Endothelial cell of umbilical vein (primary cell): ENCODE measurements around the gene CAMK2B. TPM values are rescaled to one million over a fixed set of nuclear protein-coding genes. Genes with fewer than 3 reads are reported as not detected.

Source experiments
- BruUV-seq: library from RNA; stranded (reverse); fragments of 400-500 nt; replicated peaks from 2 replicates; lab custom pipeline; 2021; lab: Mats Ljungman, UMichigan
- CTCF ChIA-PET: fragments of 300-600, 350-600 bp; sonication (Branson Sonifier 250); formaldehyde crosslinking; loops from one replicate; lab custom pipeline; 2021; ENCODE audit warnings: antibody characterized with exemption, inconsistent platforms; lab: Charles Lee
- POLR2A ChIA-PET: fragments of 300-600, 350-600 bp; sonication (Branson Sonifier 250); formaldehyde crosslinking; loops from one replicate; lab custom pipeline; 2021; ENCODE audit warnings: antibody characterized with exemption, inconsistent platforms; lab: Charles Lee
- DNase-seq: peaks from one replicate; pipeline ENCODE4 v3.0.0-alpha.2; 2011; ENCODE audit warnings: low read depth, low spot score
- FAIRE-seq: peaks from 2 replicates; lab custom pipeline; 2011; peaks lifted over from hg19 to GRCh38; lab: Jason Lieb, UNC
- H2AFZ ChIP-seq: 2 replicates; pipeline ENCODE4 v1.6.0; 2012; ENCODE audit warnings: low read depth, low read length, control low read depth, inconsistent platforms
- H3K27ac ChIP-seq: 2 replicates; pipeline ENCODE4 v1.5.1; 2011; ENCODE audit warnings: low read depth, mild to moderate bottlenecking, control low read depth, low read length, moderate library complexity; ENCODE audit not compliant: insufficient read depth
- H3K27me3 ChIP-seq, 2 experiments: 2 replicates each; pipeline versions ENCODE4 v1.6.0 to v1.6.1; 2011; ENCODE audit warnings: low read length in 2 of 2, mixed read lengths in 1 of 2; ENCODE audit not compliant: control insufficient read depth in 2 of 2, insufficient read depth in 2 of 2
- H3K36me3 ChIP-seq, 2 experiments: 2 replicates in 1 of 2; 3 replicates in 1 of 2; pipeline ENCODE4 v1.5.1; 2011; ENCODE audit warnings: low read length in 2 of 2, mild to moderate bottlenecking in 1 of 2, moderate library complexity in 1 of 2; ENCODE audit not compliant: control insufficient read depth in 2 of 2, insufficient read depth in 2 of 2; ENCODE audit errors: extremely low read depth in 1 of 2
- H3K4me1 ChIP-seq: 3 replicates; pipeline ENCODE4 v1.5.1; 2011; ENCODE audit warnings: mild to moderate bottlenecking, low read length; ENCODE audit not compliant: control insufficient read depth, insufficient read depth; ENCODE audit errors: extremely low read depth
- H3K4me2 ChIP-seq: 2 replicates; pipeline ENCODE4 v1.6.1; 2011; ENCODE audit warnings: low read length, control low read depth, mixed read lengths; ENCODE audit not compliant: insufficient read depth
- H3K4me3 ChIP-seq, 3 experiments: fragments of 200-600 bp in 1 of 3; sonication (generic), shearing (Covaris generic) in 1 of 3; replicated peaks in 1 of 3; 2 replicates each; pipeline ENCODE4 v1.5.1; 2011 to 2016; ENCODE audit warnings: control low read depth in 3 of 3, low read length in 3 of 3, mild to moderate bottlenecking in 2 of 3, inconsistent platforms in 1 of 3, low read depth in 1 of 3, moderate library complexity in 1 of 3; ENCODE audit not compliant: insufficient read depth in 1 of 3
- H3K79me2 ChIP-seq: 2 replicates; pipeline ENCODE4 v1.6.0; 2012; ENCODE audit warnings: low read length, inconsistent platforms; ENCODE audit not compliant: control insufficient read depth, insufficient read depth
- H3K9ac ChIP-seq: replicated peaks from 2 replicates; pipeline ENCODE3; 2011; ENCODE audit warnings: low read length, control low read depth; ENCODE audit not compliant: insufficient read depth; ENCODE audit errors: extremely low read depth
- H3K9me1 ChIP-seq: replicated peaks from 3 replicates; pipeline ENCODE4 v1.6.0; 2011; ENCODE audit warnings: mild to moderate bottlenecking, low read length; ENCODE audit not compliant: control insufficient read depth, insufficient read depth; ENCODE audit errors: extremely low read depth
- H3K9me3 ChIP-seq: replicated peaks from 2 replicates; pipeline ENCODE4 v1.5.1; 2012; ENCODE audit warnings: low read length, inconsistent platforms; ENCODE audit not compliant: control insufficient read depth, insufficient read depth
- H4K20me1 ChIP-seq: replicated peaks from 2 replicates; pipeline ENCODE3; 2011; ENCODE audit warnings: mild to moderate bottlenecking, low read length; ENCODE audit not compliant: control insufficient read depth, insufficient read depth; ENCODE audit errors: extremely low read depth
- CTCF ChIP-seq, 2 donors: IDR thresholded peaks; 1 replicate in 1 of 2; 2 replicates in 1 of 2; pipeline ENCODE4 v1.5.1; 2011; ENCODE audit warnings: low read length in 2 of 2, mild to moderate bottlenecking in 2 of 2, moderate library complexity in 2 of 2, control low read depth in 1 of 2, inconsistent platforms in 1 of 2, low read depth in 1 of 2; ENCODE audit not compliant: insufficient read depth in 1 of 2; ENCODE audit errors: extremely low read depth in 1 of 2
- EZH2 ChIP-seq: IDR thresholded peaks from 2 replicates; pipeline ENCODE4 v1.6.1; 2012; ENCODE audit warnings: borderline replicate concordance, low read depth, mild to moderate bottlenecking, moderate library complexity, low read length, inconsistent platforms; ENCODE audit not compliant: severe bottlenecking
- FOS ChIP-seq: IDR thresholded peaks from 2 replicates; pipeline ENCODE4 v1.6.1; 2011; ENCODE audit warnings: mild to moderate bottlenecking, low read length, moderate library complexity, borderline replicate concordance; ENCODE audit not compliant: insufficient read depth
- GATA2 ChIP-seq: IDR thresholded peaks from 2 replicates; pipeline ENCODE4 v1.7.0; 2011; ENCODE audit warnings: low read depth, mild to moderate bottlenecking, moderate library complexity, mixed read lengths, low read length; ENCODE audit not compliant: insufficient read length, insufficient read depth
- JUN ChIP-seq: IDR thresholded peaks from 2 replicates; pipeline ENCODE4 v1.6.1; 2011; ENCODE audit warnings: borderline replicate concordance, low read depth; ENCODE audit not compliant: insufficient read length, insufficient read depth
- MYC ChIP-seq: IDR thresholded peaks from one replicate; pipeline ENCODE4 v1.6.1; 2011; ENCODE audit warnings: mild to moderate bottlenecking, low read depth, low read length
- POLR2A ChIP-seq: IDR thresholded peaks from 2 replicates; pipeline ENCODE4 v1.6.1; 2012; ENCODE audit warnings: low read depth, mild to moderate bottlenecking, control low read depth, low read length
- POLR2AphosphoS5 ChIP-seq: IDR thresholded peaks from 2 replicates; pipeline ENCODE4 v1.6.1; 2012; ENCODE audit warnings: low read depth, mild to moderate bottlenecking, control low read depth, low read length, moderate library complexity; ENCODE audit not compliant: insufficient read depth
- dilution Hi-C: fragments of 300-500 bp; cut with MboI; formaldehyde crosslinking; loops from one replicate; pipeline ENCODE4 v1.15.0; 2019; ENCODE audit warnings: low sequenced_read_pairs; ENCODE audit not compliant: extremely low pct_ligation_motif_present
- intact Hi-C: fragments of 100-400 bp; cut with micrococcal nuclease; formaldehyde crosslinking; loops from one replicate; pipeline ENCODE4 v1.10.0; 2022
- polyA plus RNA-seq, 4 experiments: library from polyadenylated mRNA; depleted of rRNA in 3 of 4; stranded (reverse) in 3 of 4; unstranded in 1 of 4; fragments of >200 nt; gene quantifications; 2 replicates each; pipeline versions ENCODE4 v1.2.1 to v1.2.3, GENCODE V29; 2011 to 2012; ENCODE audit warnings: missing spikeins in 1 of 4
- total RNA-seq: library from RNA; stranded (reverse); gene quantifications from 2 replicates; pipeline ENCODE4 v1.2.3, GENCODE V29; 2021

Gene CAMK2B
- total and polyA plus RNA-seq, 2 donors (not counting 3 experiments of a cell fraction or from before 2014, with no cell fraction given) = 0.57 to 1.6 TPM

- Histone ChIP-seq H3K9me3 (no peaks in the 10 kb centered on the region), H3K4me1 (no peaks in the 10 kb centered on the region), H3K9ac (no peak overlapping the region), H3K4me2 (no peak overlapping the region), H2AFZ (no peak overlapping the region), H3K36me3 (no peaks in the 10 kb centered on the region), H3K4me3 (no peak overlapping the region), H3K79me2 (no peaks in the 10 kb centered on the region), H3K27me3 (peaks cover 18 to 24% of the 10 kb centered on the region in 2 experiments), H3K27ac (no peak overlapping the region), H3K9me1 (no peaks in the 10 kb centered on the region), H4K20me1 (no peaks in the 10 kb centered on the region)
- intact Hi-C loops (no loop called here), dilution Hi-C loops (no loop called here)
- DNase-seq = no peak
- ChIA-PET CTCF (interaction anchor here (0.6 to 0.9 kb wide), 3 partner anchors 12 to 57 kb away, joined by 3 read pairs; no protein-coding TSS in a partner anchor), POLR2A (no interaction called here)
- TF ChIP-seq POLR2A = no peak
- no peak for TF ChIP-seq FOS
- no peak for TF ChIP-seq GATA2
- no peak for TF ChIP-seq CTCF (IDR thresholded peaks at IDR 0.05; ENCODE audit: extremely low read depth in 1 of 2, insufficient read depth in 1 of 2, low read depth in 1 of 2, low read length in 2 of 2)
- TF ChIP-seq JUN = no peak
- no peak for TF ChIP-seq POLR2AphosphoS5
- no peak for TF ChIP-seq MYC
- no peak for TF ChIP-seq EZH2
- BruUV-seq = no TSS peak
- no peak for FAIRE-seq
These were observed 3.7 kb upstream of the CAMK2B start for GRCh38 chr7:44329081-44329480.
